Adrenal gland (tissue), 5 donors: Measurements from ENCODE around the gene SPRR5.

Source experiments
- CTCF ChIP-seq, 6 experiments: fragments of 450-650 bp in 4 of 6; fragments of 200-600 bp in 2 of 6; sonication (generic) in 1 of 6; IDR thresholded peaks; 1 replicate in 5 of 6; 2 replicates in 1 of 6; pipeline versions ENCODE4 v1.5.1 to v1.8.0; 2016 to 2021; ENCODE audit warnings: antibody characterized with exemption in 6 of 6, mild to moderate bottlenecking in 2 of 6, moderate library complexity in 1 of 6
- POLR2A ChIP-seq, 2 donors: fragments of 450-650 bp; IDR thresholded peaks; one replicate each; pipeline ENCODE4 v1.6.1; 2017; ENCODE audit warnings: antibody characterized with exemption in 2 of 2, mild to moderate bottlenecking in 2 of 2, moderate library complexity in 1 of 2
- donor health status: DM: no; HTN: no; CAD: no.

DNA sequence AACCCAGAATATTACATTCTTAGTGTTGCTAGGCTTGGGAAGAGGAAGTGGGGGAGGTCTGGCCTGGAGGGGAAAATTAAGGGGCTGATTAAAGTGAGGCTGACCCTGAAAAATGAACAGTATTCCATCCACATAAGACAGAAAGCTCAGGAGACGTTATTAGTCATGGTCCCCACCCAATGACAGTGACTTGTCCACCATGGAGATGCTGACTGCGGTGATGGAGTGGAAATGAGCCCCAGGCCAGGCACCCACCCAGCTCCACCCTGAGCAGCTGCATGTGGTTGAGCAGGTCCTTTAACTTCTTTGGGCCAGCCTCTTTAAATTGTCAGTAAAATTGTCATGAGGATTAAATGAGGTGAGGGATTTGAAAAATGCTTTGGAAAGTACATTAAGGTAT is 22.0 kb downstream of the SPRR5 start:
- TF ChIP-seq POLR2A (IDR thresholded peaks at IDR 0.05) (no peak), CTCF (IDR thresholded peaks at IDR 0.05) (no peak)
